Prostate gland (tissue), 2 donors: ENCODE data around the gene FLNC.

Source experiments
- CTCF ChIP-seq, 4 experiments: fragments of 200-600 bp in 2 of 4; fragments of 450-650 bp in 2 of 4; sonication (generic) in 2 of 4; IDR thresholded peaks; 1 replicate in 3 of 4; 2 replicates in 1 of 4; pipeline ENCODE4 v1.5.1; 2016 to 2019; ENCODE audit warnings: antibody characterized with exemption in 4 of 4, mild to moderate bottlenecking in 2 of 4, moderate library complexity in 2 of 4
- POLR2AphosphoS5 ChIP-seq: sonication (generic); formaldehyde crosslinking; IDR thresholded peaks from one replicate; pipeline ENCODE4 v1.6.1; 2017; ENCODE audit warnings: antibody characterized with exemption

- TF ChIP-seq CTCF (IDR thresholded peaks at IDR 0.05): no peak
- TF ChIP-seq POLR2AphosphoS5: no peak
These were observed 44.2 kb downstream of the FLNC start for GRCh38 chr7:128874140-128875031.
